HG03045 (cell line): ENCODE measurements around the gene HOXD3.

Source experiments
- ATAC-seq: cut with Tn5 transposase; IDR thresholded peaks from one replicate; pipeline ENCODE4 v1.9.1; 2021; ENCODE audit warnings: mild to moderate bottlenecking, moderate library complexity; ENCODE audit not compliant: unreplicated experiment

Gene HOXD3

GRCh38 chr2:176175709-176176607 lies 18.9 kb downstream of the HOXD3 start:
- ATAC-seq, result no peak

- ATAC-seq, result no peak
These were observed 20.5 kb downstream of the HOXD3 start for GRCh38 chr2:176177580-176178037.

GRCh38 chr2:176178038-176178756 lies 21.1 kb downstream of the HOXD3 start:
- ATAC-seq, result no peak

- ATAC-seq, result no peak
These were observed 21.7 kb downstream of the HOXD3 start for GRCh38 chr2:176178757-176179295.

- ATAC-seq, result no peak
These were observed 24.4 kb downstream of the HOXD3 start for GRCh38 chr2:176181551-176181950.

DNA sequence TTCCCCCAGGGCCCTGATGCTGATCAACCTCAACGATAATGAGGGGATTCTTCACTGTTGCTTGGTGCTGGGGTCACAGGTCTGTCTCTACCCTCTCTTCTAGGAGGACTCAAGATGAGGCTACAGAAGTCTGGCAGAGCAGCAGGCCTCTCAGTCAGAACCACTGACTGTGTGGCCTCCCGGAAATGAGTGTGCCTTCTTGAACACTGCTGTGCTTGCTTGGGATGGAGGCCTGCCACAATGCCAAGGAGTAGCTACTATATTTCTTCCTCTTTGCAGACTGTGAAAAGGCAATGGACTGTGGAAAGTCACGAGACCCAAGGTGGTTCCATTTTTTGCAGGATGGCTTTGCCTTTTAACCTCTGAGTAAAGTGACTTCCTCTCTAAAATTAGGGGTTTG lies 25.6 kb downstream of the HOXD3 start:
- no peak for ATAC-seq

DNA sequence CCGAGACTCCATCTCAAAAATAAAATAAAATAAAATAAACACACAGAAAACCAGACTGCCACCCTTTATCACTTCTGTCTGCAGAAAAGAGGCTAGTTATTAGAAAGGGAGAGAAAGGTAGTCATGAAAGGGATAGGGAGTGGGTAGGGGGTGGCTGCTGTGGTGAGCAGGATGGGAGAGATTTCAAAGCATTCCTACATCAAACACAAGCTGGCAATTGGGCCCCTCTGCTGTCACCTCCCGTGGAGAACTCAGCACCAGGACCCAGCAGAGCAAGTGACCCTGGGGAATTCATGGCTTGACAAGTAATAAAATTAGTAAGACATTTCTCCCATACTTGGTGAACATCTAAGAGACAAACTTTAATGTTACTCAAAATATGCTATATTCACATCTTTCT lies 27.6 kb downstream of the HOXD3 start:
- no peak for ATAC-seq

GRCh38 chr2:176186024-176186423 lies 28.9 kb downstream of the HOXD3 start:
- no peak for ATAC-seq

DNA sequence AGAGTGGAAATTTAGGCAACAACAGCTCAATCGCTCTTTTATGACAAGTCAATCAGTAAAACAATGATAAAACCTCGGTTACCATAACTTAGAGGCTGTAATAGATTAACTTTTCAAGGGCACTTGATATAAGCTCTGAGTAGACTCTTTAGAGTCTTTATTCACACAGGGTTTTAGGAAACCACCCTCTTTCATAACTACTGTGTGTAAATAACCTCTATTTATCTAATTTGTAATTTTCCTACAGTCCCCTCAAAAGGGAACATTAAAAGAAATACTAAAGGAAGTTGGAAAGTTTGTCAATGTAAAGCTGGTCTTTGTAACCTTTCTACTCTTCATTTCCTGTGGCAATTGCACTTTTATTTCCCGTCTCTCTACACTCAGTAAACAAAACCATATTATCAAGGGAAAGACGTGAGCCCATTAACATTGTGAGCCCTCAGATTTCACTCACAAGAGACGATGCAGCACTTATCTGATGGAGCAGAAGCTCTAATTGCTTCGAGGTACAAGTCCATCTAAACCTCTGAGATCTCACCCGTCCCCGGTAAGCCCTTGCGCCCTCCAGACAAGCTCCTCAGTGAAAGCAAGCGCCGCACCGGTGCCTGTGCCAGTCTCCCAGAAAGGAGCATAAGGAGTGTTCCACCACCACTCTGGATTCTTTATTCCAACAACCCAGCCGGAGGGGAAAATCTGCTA lies 30.2 kb downstream of the HOXD3 start:
- no peak for ATAC-seq

GRCh38 chr2:176187899-176188773 lies 31.0 kb downstream of the HOXD3 start, which contains the start of gene HOXD1:
TSS of gene HOXD1 (plus strand) at chr2:176188668. CDS start at chr2:176188802, 134 bp downstream.
- ATAC-seq, result no peak

- ATAC-seq, result no peak
These were observed 31.9 kb downstream of the HOXD3 start for GRCh38 chr2:176188774-176189680.

- ATAC-seq, result no peak
These were observed 32.9 kb downstream of the HOXD3 start for GRCh38 chr2:176189681-176190641.

DNA sequence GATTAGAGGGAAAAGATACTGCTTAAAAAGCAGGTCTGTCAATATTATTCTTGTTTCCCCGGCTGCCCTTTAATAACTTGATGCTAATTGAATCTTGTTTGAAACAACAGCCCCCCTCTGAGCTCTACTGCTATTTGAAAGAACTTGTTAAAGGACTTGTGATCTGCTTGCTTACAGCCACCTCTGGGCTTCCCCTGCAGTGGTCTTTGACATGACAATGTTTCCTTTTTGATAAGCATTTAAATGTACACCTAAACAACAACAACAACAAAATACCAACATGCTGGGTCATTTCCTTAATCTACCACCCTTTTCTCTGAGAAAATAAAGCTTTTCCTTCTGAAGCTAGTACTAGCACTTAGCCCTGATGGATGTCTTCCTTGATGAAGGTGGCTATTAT lies 35.2 kb downstream of the HOXD3 start:
- ATAC-seq, result no peak

GRCh38 chr2:176193048-176193447 lies 35.9 kb downstream of the HOXD3 start:
- ATAC-seq, result no peak

- no peak for ATAC-seq
These were observed 42.8 kb downstream of the HOXD3 start for GRCh38 chr2:176199902-176200301.

DNA sequence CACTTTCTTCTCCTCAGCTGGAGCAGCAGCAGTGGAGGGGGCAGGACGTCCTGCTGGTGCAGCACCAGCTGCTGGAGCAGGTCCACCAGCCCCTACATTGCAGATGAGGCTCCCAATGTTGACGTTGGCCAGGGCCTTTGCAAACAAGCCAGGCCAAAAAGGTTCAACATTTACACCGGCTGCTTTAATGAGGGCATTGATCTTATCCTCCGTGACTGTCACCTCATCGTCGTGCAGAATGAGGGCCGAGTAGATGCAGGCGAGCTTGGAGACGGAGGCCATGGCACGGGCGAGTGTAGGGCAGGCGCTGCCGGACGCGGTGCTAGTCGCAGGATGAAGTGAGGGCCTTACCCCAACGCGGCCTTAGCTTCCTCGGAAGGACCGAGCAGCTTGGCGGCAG lies 43.9 kb downstream of the HOXD3 start:
- no peak for ATAC-seq

DNA sequence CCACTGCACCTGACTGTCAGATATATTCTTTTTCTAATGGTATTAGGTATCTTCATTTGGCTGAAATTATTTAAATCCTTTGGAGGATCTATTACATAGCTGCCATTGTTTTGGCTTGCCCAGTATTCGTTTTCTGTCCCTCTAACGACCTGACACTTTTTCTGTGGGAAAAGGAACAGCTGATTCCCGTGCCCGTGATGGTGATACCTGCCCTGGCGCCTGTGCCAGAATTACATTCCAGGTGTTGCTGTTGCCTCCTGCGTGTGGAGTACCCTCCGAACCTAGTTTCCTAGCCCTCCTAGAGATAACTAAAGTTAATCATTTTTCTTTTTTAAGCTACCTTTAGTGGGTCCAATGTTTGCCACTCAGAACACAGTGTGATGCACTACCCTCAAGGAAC lies 45.4 kb downstream of the HOXD3 start:
- no peak for ATAC-seq

DNA sequence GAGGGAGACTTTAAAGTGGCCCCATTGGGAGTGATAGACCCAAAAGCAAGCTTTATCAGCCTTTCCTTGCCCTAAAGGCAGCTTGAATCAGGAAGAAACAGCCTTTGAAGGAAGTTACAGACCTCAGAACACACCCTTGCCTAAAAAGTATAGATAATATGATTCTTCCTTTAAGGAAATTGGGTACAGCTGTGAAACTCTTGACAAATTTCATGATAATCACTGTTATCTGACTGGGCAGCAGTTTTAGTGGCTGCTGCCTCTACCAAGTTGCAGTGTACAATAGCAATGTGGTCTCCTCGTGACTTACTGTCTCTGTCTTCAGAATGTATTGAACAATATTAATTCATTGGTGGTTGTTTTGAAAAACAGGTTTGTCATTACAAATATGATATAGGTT lies 48.0 kb downstream of the HOXD3 start:
- no peak for ATAC-seq
